GM21423 (cell line): ENCODE data around the gene TVP23B.
"Not testable (repeated sequence)": the region's sequence is repeated elsewhere in the genome, so short reads cannot be mapped to it uniquely, and the experiment has no call there.

Experiments
- ATAC-seq: cut with Tn5 transposase; IDR thresholded peaks from one replicate; pipeline ENCODE4 v1.9.1; 2021; ENCODE audit warnings: mild to moderate bottlenecking, moderate library complexity; ENCODE audit not compliant: unreplicated experiment

The TVP23B gene

DNA sequence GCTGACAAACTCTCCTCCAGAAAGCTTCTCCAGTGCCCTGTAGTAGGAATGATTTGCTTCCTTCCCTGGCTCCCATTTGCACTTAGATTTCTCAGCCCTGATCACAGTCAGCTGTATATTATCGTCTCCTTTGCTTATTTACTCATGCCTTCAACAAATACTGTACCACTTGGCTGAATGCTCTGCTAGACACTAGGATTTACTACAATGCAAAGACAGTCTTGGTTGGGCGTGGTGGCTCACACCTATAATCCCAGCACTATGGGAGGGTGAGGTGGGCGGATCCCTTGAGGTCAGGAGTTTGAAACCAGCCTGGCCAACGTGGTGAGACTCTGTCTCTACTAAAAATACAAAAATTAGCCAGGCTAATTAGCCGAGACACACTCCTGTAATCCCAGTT, 5.9 kb downstream of the TVP23B start:
- not testable (repeated sequence) for ATAC-seq

DNA sequence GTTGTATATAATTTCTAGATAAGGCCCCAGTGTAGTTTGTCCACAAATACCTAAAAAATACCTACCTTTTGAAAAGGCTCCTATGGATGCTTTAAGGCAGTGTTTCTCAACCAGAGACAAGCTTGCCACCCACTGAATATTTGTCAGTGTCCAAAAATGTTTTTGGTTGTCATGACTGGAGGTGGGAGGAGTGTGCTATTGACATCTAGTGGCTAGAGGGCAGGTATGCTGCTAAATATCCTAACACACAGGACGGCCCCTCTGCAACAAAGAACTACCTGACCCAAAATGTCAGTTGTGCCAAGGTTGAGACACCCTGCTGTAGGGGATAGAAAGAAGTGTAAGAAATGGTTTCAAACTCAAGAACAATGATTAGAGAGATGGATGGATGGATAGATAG, 10.4 kb downstream of the TVP23B start:
- not testable (repeated sequence) for ATAC-seq

DNA sequence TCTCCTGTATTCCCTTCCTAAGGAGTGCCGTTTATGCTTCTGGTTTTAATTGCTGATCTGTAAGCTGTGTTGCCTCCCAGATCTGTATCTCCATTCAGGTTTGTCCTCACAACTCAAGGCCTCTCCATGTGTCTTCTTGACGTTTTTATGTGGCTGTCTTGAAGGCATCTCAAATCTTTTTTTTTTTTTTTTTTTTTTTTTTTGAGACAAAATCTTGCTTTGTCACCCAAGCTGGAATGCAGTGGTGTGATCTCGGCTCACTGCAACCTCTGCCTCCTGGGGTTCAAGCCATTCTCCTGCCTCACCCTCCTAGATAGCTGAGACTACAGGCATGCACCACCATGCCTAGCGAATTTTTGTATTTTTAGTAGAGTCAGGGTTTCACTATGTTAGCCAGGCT, 13.9 kb downstream of the TVP23B start:
- not testable (repeated sequence) for ATAC-seq

DNA sequence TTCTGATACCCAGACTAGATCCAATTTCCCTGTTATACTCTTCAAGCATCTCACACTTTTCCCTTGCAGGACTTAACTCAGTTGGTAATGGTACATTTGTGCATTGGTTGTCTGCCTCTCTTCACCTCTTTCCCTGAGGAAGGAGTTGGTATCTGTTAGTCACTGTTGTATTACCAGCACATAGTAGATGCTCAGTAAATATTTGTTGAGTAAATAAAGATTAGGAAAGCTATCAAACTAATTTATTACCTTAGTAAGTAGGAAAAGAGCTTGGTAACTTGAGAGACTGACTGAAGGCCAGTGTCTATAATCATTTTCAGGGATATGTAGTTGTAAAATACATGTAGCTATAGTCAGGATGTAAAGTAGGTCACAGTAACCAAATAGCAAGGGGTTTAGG, 15.9 kb downstream of the TVP23B start:
- not testable (repeated sequence) for ATAC-seq

DNA sequence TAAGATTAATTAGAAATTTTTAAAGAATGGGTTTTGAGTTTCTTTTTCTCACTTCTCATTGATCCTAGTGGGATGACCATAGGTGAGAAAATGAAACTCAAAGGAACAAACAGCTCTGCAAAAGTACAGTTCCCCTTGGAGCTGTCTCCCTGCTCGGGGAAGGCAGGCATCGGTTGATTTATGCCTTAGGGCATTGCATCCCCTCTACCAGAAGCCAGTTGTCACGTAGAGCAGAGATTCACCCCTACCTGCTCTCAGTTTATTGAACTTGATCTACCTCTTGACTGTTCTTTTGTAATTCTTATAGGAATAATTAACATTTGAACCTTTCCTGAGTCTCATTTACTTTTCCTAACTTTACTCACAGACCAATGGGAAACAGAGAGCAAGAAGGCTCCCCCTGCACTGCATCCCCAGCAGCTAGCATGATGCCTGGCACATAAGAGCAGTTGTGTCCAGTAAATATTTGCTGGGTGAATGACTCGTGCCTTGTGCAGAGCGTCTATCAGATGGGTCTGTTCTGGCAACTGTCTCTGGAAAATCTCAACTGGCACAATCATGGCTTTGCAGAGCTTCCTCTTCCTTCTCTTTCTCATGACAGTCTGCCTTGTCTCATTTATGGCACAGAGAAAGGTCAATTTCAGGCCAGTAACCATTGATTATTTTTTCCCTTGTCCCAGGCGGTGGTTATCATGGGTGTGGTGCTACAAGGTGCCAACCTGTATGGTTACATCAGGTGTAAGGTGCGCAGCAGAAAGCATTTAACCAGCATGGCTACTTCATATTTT, 22.7 kb downstream of the TVP23B start:
- ATAC-seq: not testable (repeated sequence)

DNA sequence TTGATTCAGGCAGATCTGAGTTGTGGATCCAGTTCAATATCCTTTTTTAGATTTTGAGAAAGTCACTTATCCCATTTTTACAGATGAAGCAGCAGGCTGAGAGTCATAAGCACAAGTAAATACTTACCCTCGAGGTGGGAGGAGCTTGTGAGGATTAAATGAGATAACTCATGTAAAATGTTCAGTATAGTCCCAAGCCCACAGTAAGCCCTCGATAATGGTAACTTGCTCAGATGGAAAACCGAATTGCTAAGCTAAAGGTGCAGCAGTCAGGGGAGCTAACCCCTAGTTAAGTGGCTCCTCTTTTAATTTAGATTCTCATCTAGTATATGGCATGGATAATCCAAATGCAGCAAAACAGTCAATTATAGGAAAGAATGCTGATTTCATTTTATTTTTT, 34.9 kb downstream of the TVP23B start:
- not testable (repeated sequence) for ATAC-seq

DNA sequence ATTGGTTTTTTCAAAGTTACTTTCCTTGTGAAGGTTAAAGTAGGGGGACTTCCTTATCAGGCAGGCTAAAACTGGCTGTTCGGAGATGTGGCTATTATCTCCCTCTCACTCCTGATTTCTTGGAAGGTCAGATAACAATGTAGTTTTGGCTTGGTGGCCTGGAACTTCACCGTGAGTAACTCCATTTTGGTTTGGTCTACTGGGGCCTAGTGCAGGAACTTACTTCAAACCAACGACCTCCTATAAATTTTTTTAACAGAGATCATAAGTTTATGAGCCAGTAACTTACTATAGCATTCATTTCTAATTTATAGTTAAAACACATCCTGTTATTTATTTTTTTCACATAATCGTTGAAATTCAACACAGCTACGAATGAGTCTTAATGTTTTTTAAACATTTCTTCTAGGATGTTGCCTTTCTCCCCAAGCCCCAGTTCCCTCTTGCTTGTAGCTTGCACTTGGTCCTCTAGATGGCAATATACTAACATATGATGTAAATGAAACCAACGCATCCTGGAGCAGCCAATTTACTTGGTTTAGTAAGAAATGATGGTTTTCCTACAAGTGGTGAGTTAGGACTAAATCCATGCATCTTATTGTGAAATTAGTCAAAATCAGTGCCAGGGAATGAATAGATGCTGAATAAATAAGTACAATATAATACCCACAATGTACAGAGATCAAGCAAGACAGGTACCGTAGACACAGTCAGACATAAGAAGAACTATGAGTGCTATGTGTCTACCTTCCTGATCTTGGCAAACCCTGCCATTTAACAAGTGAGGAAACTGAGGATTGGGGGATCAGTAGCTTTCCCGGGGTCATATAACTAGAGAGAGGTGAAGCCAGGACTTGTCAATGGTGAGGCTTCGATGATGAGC, 35.7 kb downstream of the TVP23B start:
- not testable (repeated sequence) for ATAC-seq

DNA sequence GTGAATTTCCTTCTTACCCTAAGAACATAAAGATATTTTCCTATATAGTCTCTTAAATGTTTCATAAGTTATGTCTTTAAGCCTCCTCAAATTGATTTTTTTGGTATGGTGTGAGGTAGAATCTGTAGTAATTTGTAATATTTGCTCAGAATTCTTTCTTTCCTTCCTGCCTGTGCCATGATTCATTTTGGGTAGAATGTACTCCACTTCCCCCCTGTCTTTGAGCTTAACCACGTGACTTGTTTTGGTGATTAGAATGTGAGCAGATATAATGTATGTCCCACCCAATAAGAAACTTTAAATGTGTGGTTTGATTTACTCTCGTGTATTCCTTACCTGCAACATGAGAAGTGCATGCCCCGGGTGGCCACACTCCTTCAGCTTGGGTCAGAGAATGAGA, 40.4 kb downstream of the TVP23B start:
- ATAC-seq: not testable (repeated sequence)

DNA sequence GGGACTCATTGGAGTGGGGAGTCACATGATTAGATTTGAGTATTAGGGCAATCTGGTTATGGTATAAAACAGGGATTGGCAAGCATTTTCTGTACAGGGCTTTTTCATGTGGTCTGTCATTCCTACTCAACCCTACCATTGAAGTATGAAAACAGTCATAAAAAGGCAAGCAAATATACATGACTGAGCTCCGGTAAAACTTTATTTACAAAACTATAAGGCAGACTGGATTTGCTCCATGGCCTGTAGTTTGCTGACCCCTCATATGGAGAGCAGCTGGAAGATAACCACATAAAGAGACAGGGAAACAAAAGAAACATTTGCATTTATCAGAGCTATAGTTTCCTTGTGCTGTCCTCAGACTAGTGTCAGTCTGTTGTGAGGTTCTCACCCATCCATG, 46.6 kb downstream of the TVP23B start:
- not testable (repeated sequence) for ATAC-seq

DNA sequence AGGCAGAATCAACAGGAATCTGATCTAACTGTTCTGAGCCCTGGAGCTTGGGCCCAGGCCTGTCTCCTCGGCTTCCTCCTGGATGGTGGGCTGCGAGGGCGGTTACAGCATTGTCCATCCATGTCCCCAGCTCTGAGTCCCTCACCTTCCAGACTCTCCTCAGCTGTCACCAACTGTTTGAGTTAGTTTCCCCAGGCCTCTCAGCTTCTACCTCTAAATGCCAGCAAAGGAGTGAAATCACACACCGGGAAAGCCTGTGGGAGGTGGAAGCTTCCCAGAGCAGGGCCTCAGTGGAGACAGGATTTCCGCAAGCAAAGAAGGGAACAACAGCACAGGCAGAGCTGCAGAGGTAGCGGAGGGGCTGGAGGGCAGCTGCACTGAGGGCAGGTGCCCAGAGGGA, 67.5 kb downstream of the TVP23B start:
- no peak for ATAC-seq

DNA sequence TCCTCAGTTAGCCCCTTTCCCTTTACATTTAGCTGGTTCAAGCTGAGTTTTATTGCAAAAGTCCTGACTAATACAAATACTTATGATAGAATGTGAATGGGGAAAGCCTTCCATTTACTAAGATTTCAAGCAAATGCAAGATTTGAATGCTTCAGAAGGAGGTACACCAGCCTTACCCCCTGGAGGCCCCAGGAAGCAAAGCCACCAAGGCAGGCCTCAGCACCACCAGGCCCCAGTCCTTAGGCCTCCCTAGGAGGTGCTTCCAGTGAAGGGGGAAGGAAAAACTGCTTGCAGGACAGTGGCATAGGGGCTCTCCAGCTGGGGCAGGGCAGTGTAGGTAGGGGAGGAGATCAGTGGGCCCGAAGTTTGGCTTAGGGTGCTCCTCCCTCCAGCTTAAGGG, 69.7 kb downstream of the TVP23B start:
- ATAC-seq: no peak

DNA sequence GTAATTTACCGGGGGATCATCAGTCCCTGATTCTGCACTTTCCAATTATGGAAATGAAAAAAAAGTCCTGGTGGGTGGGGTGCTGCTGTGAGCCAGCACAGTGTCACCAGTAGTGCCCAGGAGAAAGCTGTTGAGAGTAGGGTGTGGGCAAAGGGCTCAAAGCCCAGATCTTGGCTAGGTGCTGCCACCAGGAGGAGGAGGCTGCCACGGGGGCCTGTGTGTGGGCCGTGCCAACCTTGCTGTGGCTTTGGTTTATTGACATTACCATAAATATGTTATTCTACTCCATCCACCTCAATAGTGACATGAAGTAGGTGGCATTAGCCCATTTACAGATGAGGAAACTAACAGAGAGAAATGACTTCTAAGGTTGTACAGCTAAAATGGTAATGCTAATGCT, 70.2 kb downstream of the TVP23B start:
- ATAC-seq: no peak

DNA sequence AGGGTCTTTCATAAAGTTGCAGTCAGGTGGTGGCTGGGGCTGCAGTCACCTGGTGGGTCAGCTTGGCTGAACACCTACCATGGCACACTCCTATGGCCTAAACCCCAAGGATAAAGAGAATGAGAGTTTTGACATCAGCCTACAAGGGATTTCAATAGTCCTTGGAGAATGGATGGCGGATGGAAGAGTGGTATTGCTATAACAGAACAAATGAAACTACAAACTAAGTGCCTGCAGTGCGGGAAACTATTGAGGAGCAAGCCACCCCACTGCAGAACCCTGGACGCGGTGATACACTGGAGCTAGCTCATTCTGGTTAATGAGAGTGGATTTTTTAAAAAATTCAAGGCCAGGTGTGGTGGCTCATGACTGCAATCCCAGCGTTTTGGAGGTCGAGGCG, 74.0 kb downstream of the TVP23B start:
- no peak for ATAC-seq

DNA sequence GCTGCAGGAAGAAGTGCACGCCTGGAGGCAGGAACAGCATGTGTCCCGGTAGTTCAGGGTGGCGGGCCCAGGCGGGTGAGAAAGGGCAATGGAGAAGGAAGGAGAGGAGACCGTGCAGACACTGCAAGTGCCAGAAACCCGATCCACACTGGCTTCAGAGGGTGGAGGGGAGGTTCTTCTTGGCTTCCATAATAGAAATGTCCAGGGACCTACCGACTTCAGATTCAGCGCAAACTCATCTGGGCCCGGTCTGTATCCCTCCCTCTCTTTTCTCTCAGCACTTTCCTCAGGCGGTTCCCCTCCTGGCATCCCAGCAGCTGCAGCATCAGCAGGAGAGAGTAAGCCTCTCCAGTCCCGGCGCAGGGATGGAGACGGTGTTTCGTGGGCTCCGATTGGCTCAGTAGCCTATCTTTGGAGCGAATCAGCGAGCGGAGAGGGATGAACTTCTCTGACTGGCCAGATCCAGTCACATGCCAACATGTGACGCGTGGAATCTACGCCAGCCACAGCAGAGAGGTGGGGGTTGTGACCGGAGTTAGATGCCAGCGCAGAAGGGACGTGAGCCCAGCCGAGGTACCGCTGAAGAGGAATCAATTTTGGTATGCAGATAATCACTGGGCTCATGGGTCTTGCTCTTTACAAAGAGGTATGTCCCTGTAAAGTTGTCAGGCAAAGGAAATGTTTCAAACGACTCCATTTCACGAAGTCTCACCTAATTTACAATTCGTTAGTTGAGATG, 75.0 kb downstream of the TVP23B start:
- peak; percentile 74 for ATAC-seq
